Fibroblast of lung (primary cell): Measurements from ENCODE around the gene DIO3. TPM values are rescaled to one million over a fixed set of nuclear protein-coding genes. Genes with fewer than 3 reads are reported as not detected.

Source experiments
- DNase-seq, 2 donors: peaks; one replicate each; pipeline versions ENCODE4 v3.0.0 to v3.0.0-alpha.2; 2010; ENCODE audit warnings: low read depth in 2 of 2
- H2AFZ ChIP-seq: 2 replicates; pipeline ENCODE4 v1.5.1; 2012; ENCODE audit warnings: low read length, control low read depth, inconsistent platforms
- H3K27ac ChIP-seq: 2 replicates; pipeline ENCODE4 v1.5.1; 2011; ENCODE audit warnings: low read length, control low read depth; ENCODE audit not compliant: insufficient read depth
- H3K27me3 ChIP-seq: 2 replicates; pipeline ENCODE4 v1.5.1; 2011; ENCODE audit warnings: mild to moderate bottlenecking, low read length; ENCODE audit not compliant: control insufficient read depth, insufficient read depth
- H3K36me3 ChIP-seq: 2 replicates; pipeline ENCODE4 v1.5.1; 2011; ENCODE audit warnings: low read length; ENCODE audit not compliant: control insufficient read depth, insufficient read depth
- H3K4me1 ChIP-seq: 2 replicates; pipeline ENCODE4 v1.5.1; 2011; ENCODE audit warnings: low read length; ENCODE audit not compliant: control insufficient read depth, insufficient read depth; ENCODE audit errors: extremely low read depth
- H3K4me2 ChIP-seq: 2 replicates; pipeline ENCODE4 v1.5.1; 2011; ENCODE audit warnings: low read length, control low read depth; ENCODE audit not compliant: insufficient read depth; ENCODE audit errors: extremely low read depth
- H3K4me3 ChIP-seq, 4 experiments: fragments of 200-600 bp in 1 of 4; sonication (generic) in 1 of 4; replicated peaks in 1 of 4; 2 replicates each; pipeline ENCODE4 v1.5.1; 2011 to 2016; ENCODE audit warnings: low read length in 4 of 4, low read depth in 3 of 4, mild to moderate bottlenecking in 3 of 4, control low read depth in 2 of 4, inconsistent platforms in 1 of 4, mixed read lengths in 1 of 4; ENCODE audit not compliant: insufficient read depth in 1 of 4; ENCODE audit errors: control extremely low read depth in 1 of 4
- H3K79me2 ChIP-seq: 2 replicates; pipeline ENCODE4 v1.5.1; 2012; ENCODE audit warnings: mild to moderate bottlenecking, low read length, inconsistent platforms; ENCODE audit not compliant: control insufficient read depth, insufficient read depth
- H3K9ac ChIP-seq: 2 replicates; pipeline ENCODE4 v1.5.1; 2011; ENCODE audit warnings: mild to moderate bottlenecking, low read length, control low read depth; ENCODE audit not compliant: insufficient read depth
- H3K9me3 ChIP-seq: 2 replicates; pipeline ENCODE4 v1.5.1; 2012; ENCODE audit warnings: low read depth, low read length; ENCODE audit not compliant: control insufficient read depth, insufficient read depth
- H4K20me1 ChIP-seq: 2 replicates; pipeline ENCODE4 v1.5.1; 2011; ENCODE audit warnings: low read length; ENCODE audit not compliant: control insufficient read depth, insufficient read depth; ENCODE audit errors: extremely low read depth
- CTCF ChIP-seq, 2 donors: IDR thresholded peaks in 1 of 2; conservative IDR thresholded peaks in 1 of 2; 1 replicate in 1 of 2; 2 replicates in 1 of 2; pipeline ENCODE4 v1.5.1; 2011 to 2012; ENCODE audit warnings: low read length in 2 of 2, control low read depth in 1 of 2, inconsistent platforms in 1 of 2, low read depth in 1 of 2, mild to moderate bottlenecking in 1 of 2
- EZH2 ChIP-seq: IDR thresholded peaks from 2 replicates; pipeline ENCODE4 v1.5.1; 2012; ENCODE audit warnings: low read length, control low read depth, mild to moderate bottlenecking; ENCODE audit errors: missing control alignments
- polyA plus RNA-seq, 2 donors: library from polyadenylated mRNA; depleted of rRNA in 1 of 2; stranded (reverse) in 1 of 2; unstranded in 1 of 2; fragments of >200 nt; gene quantifications; 2 replicates each; pipeline ENCODE4 v1.2.1, GENCODE V29; 2011 to 2012; ENCODE audit warnings: missing spikeins in 1 of 2
- total RNA-seq: library from RNA; depleted of rRNA; stranded (reverse); fragments of >200 nt; gene quantifications from 2 replicates; pipeline ENCODE4 v1.2.1, GENCODE V29; 2014

Gene DIO3
- total and polyA plus RNA-seq, 2 donors (not counting 1 experiment from before 2014, with no cell fraction given), result 0.17 TPM; not detected in 1

GRCh38 chr14:101537286-101537685 is 24.0 kb upstream of the DIO3 start:
- Histone ChIP-seq H2AFZ (no peak overlapping the region), H3K4me1 (no peaks in the 10 kb centered on the region), H3K36me3 (no peaks in the 10 kb centered on the region), H3K79me2 (no peaks in the 10 kb centered on the region), H3K9me3 (no peaks in the 10 kb centered on the region), H4K20me1 (no peaks in the 10 kb centered on the region), H3K27ac (no peak overlapping the region), H3K4me2 (no peak overlapping the region), H3K27me3 (no peaks in the 10 kb centered on the region), H3K4me3 (no peak overlapping the region), H3K9ac (no peak overlapping the region)
- no peak for DNase-seq
- TF ChIP-seq CTCF (conservative IDR thresholded peaks at IDR 0.05 in 1 of 2, IDR thresholded peaks at IDR 0.05 in 1 of 2; ENCODE audit: low read depth in 1 of 2, low read length in 2 of 2) (no peak), EZH2 (no peak)

GRCh38 chr14:101538878-101539277 is 22.4 kb upstream of the DIO3 start:
- Histone ChIP-seq H3K27me3 (no peaks in the 10 kb centered on the region), H3K4me2 (no peak overlapping the region), H4K20me1 (no peaks in the 10 kb centered on the region), H2AFZ (no peak overlapping the region), H3K9ac (no peak overlapping the region), H3K9me3 (no peaks in the 10 kb centered on the region), H3K79me2 (no peaks in the 10 kb centered on the region), H3K36me3 (no peaks in the 10 kb centered on the region), H3K4me3 (no peak overlapping the region), H3K27ac (no peak overlapping the region), H3K4me1 (no peaks in the 10 kb centered on the region)
- TF ChIP-seq CTCF (conservative IDR thresholded peaks at IDR 0.05 in 1 of 2, IDR thresholded peaks at IDR 0.05 in 1 of 2; ENCODE audit: low read depth in 1 of 2, low read length in 2 of 2) (no peak), EZH2 (no peak)
- no peak for DNase-seq

GRCh38 chr14:101539880-101540279 is 21.4 kb upstream of the DIO3 start:
- Histone ChIP-seq H3K27ac (no peak overlapping the region), H3K4me1 (no peaks in the 10 kb centered on the region), H2AFZ (no peak overlapping the region), H3K4me3 (no peak overlapping the region), H3K79me2 (no peaks in the 10 kb centered on the region), H3K36me3 (no peaks in the 10 kb centered on the region), H3K27me3 (no peaks in the 10 kb centered on the region), H3K9me3 (no peaks in the 10 kb centered on the region), H4K20me1 (no peaks in the 10 kb centered on the region), H3K9ac (no peak overlapping the region), H3K4me2 (no peak overlapping the region)
- no peak for DNase-seq
- no peak for TF ChIP-seq EZH2
- no peak for TF ChIP-seq CTCF (conservative IDR thresholded peaks at IDR 0.05 in 1 of 2, IDR thresholded peaks at IDR 0.05 in 1 of 2; ENCODE audit: low read depth in 1 of 2, low read length in 2 of 2)
